HepG2 (cell line): ENCODE measurements around the gene SIDT1. TPM values are rescaled to one million over a fixed set of nuclear protein-coding genes. Genes with fewer than 3 reads are reported as not detected.

ENCODE experiments used
- AHR ChIP-seq: IDR thresholded peaks from 2 replicates; pipeline ENCODE4 v1.6.1; 2018; ENCODE audit warnings: missing genetic modification reagents, missing compliant biosample characterization
- ELF3 ChIP-seq: IDR thresholded peaks from 2 replicates; pipeline ENCODE4 v1.6.1; 2016; ENCODE audit warnings: missing genetic modification reagents, missing compliant biosample characterization
- REPIN1 ChIP-seq: sonication (generic); formaldehyde crosslinking; IDR thresholded peaks from 2 replicates; pipeline ENCODE4 v1.8.0; 2022; ENCODE audit warnings: missing genetic modification reagents, low read depth, mild to moderate bottlenecking, borderline replicate concordance
- RFX3 ChIP-seq: IDR thresholded peaks from 2 replicates; pipeline ENCODE4 v1.6.1; 2016; ENCODE audit warnings: missing biosample characterization, missing genetic modification reagents
- SATB2 ChIP-seq: sonication (generic); formaldehyde crosslinking; IDR thresholded peaks from 2 replicates; pipeline ENCODE4 v1.5.0; 2020; ENCODE audit warnings: missing genetic modification reagents
- YEATS2 ChIP-seq: sonication (generic); formaldehyde crosslinking; IDR thresholded peaks from 2 replicates; pipeline ENCODE4 v1.4.0; 2020; ENCODE audit warnings: missing genetic modification reagents, borderline replicate concordance
- polyA plus RNA-seq, 8 experiments: library from polyadenylated mRNA; depleted of rRNA in 3 of 8; stranded (reverse) in 7 of 8; unstranded in 1 of 8; fragments of >200 nt; fragmentation: Illumina TruSeq in 4 of 8; extraction: Trizol in 4 of 8; gene quantifications; 2 replicates each; pipeline versions ENCODE4 v1.2.1 to v1.2.3, GENCODE V29; 2011 to 2016; ENCODE audit warnings: low read depth in 4 of 8, missing spikeins in 1 of 8, mixed read lengths in 1 of 8; ENCODE audit not compliant: insufficient read depth in 1 of 8
- total RNA-seq, 5 experiments: library from RNA; depleted of rRNA; stranded (reverse); fragments of >200 nt; fragmentation: Illumina TruSeq; extraction: Trizol; gene quantifications; 2 replicates each; pipeline ENCODE4 v1.2.3, GENCODE V29; 2016; ENCODE audit warnings: low read depth in 1 of 5
- TF ChIP-seq, protein P1 (sequence below): sonication (generic); formaldehyde crosslinking; IDR thresholded peaks from 2 replicates; pipeline ENCODE4 v1.4.0; 2020; ENCODE audit warnings: missing genetic modification reagents
- TF ChIP-seq, protein P2 (sequence below): sonication (generic); formaldehyde crosslinking; IDR thresholded peaks from 2 replicates; pipeline ENCODE4 v1.5.1; 2020; ENCODE audit warnings: mild to moderate bottlenecking, missing genetic modification reagents, moderate library complexity
- TF ChIP-seq, protein P3 (sequence below): sonication (generic); formaldehyde crosslinking; IDR thresholded peaks from 2 replicates; pipeline ENCODE4 v1.4.0; 2020; ENCODE audit warnings: missing genetic modification reagents
- TF ChIP-seq, protein P4 (sequence below): sonication (generic); formaldehyde crosslinking; IDR thresholded peaks from 2 replicates; pipeline ENCODE4 v1.8.0; 2022; ENCODE audit warnings: mild to moderate bottlenecking, missing genetic modification reagents, moderate library complexity
- TF ChIP-seq, protein P5 (sequence below): sonication (generic); formaldehyde crosslinking; IDR thresholded peaks from 2 replicates; pipeline ENCODE4 v1.4.0; 2020; ENCODE audit warnings: missing genetic modification reagents, borderline replicate concordance
- TF ChIP-seq, protein P6 (sequence below): sonication (generic); formaldehyde crosslinking; IDR thresholded peaks from 2 replicates; pipeline ENCODE4 v1.4.0; 2020; ENCODE audit warnings: missing genetic modification reagents

Gene SIDT1
- total and polyA plus RNA-seq, 2 of the 13 experiments (the other 11 are each of a cell fraction or from before 2014, with no cell fraction given): 0.07 TPM

DNA sequence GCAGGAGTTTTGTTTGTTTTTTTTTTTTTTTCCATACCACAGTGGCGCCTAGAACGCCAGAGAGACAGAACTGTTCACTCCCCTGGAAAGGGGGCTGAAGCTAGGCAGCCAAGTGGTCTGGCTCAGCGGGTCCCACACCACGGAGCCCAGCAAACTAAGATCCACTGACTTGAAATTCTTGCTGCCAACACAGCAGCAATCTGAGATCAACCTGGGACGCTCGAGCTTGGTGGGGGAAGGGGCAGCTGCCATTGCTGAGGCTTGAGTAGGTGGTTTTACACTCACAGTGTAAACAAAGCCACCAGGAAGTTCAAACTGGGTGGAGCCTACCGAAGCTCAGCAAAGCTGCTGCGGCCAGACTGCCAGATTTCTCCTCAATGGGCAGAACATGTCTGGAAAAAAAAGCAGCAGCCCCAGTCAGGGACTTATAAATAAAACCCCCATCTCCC lies 47.2 kb upstream of the SIDT1 start (continued):
- TF ChIP-seq, protein P1, sequence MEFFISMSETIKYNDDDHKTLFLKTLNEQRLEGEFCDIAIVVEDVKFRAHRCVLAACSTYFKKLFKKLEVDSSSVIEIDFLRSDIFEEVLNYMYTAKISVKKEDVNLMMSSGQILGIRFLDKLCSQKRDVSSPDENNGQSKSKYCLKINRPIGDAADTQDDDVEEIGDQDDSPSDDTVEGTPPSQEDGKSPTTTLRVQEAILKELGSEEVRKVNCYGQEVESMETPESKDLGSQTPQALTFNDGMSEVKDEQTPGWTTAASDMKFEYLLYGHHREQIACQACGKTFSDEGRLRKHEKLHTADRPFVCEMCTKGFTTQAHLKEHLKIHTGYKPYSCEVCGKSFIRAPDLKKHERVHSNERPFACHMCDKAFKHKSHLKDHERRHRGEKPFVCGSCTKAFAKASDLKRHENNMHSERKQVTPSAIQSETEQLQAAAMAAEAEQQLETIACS (CRISPR knock-in tag): no peak
- TF ChIP-seq, protein P2, sequence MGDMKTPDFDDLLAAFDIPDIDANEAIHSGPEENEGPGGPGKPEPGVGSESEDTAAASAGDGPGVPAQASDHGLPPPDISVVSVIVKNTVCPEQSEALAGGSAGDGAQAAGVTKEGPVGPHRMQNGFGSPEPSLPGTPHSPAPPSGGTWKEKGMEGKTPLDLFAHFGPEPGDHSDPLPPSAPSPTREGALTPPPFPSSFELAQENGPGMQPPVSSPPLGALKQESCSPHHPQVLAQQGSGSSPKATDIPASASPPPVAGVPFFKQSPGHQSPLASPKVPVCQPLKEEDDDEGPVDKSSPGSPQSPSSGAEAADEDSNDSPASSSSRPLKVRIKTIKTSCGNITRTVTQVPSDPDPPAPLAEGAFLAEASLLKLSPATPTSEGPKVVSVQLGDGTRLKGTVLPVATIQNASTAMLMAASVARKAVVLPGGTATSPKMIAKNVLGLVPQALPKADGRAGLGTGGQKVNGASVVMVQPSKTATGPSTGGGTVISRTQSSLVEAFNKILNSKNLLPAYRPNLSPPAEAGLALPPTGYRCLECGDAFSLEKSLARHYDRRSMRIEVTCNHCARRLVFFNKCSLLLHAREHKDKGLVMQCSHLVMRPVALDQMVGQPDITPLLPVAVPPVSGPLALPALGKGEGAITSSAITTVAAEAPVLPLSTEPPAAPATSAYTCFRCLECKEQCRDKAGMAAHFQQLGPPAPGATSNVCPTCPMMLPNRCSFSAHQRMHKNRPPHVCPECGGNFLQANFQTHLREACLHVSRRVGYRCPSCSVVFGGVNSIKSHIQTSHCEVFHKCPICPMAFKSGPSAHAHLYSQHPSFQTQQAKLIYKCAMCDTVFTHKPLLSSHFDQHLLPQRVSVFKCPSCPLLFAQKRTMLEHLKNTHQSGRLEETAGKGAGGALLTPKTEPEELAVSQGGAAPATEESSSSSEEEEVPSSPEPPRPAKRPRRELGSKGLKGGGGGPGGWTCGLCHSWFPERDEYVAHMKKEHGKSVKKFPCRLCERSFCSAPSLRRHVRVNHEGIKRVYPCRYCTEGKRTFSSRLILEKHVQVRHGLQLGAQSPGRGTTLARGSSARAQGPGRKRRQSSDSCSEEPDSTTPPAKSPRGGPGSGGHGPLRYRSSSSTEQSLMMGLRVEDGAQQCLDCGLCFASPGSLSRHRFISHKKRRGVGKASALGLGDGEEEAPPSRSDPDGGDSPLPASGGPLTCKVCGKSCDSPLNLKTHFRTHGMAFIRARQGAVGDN (CRISPR knock-in tag): peak; percentile 39; the same call in 1 of the 2 replicates
- TF ChIP-seq, protein P3, sequence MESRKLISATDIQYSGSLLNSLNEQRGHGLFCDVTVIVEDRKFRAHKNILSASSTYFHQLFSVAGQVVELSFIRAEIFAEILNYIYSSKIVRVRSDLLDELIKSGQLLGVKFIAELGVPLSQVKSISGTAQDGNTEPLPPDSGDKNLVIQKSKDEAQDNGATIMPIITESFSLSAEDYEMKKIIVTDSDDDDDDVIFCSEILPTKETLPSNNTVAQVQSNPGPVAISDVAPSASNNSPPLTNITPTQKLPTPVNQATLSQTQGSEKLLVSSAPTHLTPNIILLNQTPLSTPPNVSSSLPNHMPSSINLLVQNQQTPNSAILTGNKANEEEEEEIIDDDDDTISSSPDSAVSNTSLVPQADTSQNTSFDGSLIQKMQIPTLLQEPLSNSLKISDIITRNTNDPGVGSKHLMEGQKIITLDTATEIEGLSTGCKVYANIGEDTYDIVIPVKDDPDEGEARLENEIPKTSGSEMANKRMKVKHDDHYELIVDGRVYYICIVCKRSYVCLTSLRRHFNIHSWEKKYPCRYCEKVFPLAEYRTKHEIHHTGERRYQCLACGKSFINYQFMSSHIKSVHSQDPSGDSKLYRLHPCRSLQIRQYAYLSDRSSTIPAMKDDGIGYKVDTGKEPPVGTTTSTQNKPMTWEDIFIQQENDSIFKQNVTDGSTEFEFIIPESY (CRISPR knock-in tag): peak; percentile 79; the same call in 1 of the 2 replicates
- TF ChIP-seq RFX3 (no peak), REPIN1 (no peak), ELF3 (CRISPR knock-in tag) (peak; percentile 82), SATB2 (CRISPR knock-in tag) (no peak), YEATS2 (CRISPR knock-in tag) (0 out of 2 replicates have a peak, but pooled peaks have one; percentile 28), AHR (CRISPR knock-in tag) (no peak)
- TF ChIP-seq, protein P4, sequence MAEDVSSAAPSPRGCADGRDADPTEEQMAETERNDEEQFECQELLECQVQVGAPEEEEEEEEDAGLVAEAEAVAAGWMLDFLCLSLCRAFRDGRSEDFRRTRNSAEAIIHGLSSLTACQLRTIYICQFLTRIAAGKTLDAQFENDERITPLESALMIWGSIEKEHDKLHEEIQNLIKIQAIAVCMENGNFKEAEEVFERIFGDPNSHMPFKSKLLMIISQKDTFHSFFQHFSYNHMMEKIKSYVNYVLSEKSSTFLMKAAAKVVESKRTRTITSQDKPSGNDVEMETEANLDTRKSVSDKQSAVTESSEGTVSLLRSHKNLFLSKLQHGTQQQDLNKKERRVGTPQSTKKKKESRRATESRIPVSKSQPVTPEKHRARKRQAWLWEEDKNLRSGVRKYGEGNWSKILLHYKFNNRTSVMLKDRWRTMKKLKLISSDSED (CRISPR knock-in tag): no peak
- TF ChIP-seq, protein P5, sequence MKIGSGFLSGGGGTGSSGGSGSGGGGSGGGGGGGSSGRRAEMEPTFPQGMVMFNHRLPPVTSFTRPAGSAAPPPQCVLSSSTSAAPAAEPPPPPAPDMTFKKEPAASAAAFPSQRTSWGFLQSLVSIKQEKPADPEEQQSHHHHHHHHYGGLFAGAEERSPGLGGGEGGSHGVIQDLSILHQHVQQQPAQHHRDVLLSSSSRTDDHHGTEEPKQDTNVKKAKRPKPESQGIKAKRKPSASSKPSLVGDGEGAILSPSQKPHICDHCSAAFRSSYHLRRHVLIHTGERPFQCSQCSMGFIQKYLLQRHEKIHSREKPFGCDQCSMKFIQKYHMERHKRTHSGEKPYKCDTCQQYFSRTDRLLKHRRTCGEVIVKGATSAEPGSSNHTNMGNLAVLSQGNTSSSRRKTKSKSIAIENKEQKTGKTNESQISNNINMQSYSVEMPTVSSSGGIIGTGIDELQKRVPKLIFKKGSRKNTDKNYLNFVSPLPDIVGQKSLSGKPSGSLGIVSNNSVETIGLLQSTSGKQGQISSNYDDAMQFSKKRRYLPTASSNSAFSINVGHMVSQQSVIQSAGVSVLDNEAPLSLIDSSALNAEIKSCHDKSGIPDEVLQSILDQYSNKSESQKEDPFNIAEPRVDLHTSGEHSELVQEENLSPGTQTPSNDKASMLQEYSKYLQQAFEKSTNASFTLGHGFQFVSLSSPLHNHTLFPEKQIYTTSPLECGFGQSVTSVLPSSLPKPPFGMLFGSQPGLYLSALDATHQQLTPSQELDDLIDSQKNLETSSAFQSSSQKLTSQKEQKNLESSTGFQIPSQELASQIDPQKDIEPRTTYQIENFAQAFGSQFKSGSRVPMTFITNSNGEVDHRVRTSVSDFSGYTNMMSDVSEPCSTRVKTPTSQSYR (CRISPR knock-in tag): peak; percentile 59; the same call in 1 of the 2 replicates
- TF ChIP-seq, protein P6, sequence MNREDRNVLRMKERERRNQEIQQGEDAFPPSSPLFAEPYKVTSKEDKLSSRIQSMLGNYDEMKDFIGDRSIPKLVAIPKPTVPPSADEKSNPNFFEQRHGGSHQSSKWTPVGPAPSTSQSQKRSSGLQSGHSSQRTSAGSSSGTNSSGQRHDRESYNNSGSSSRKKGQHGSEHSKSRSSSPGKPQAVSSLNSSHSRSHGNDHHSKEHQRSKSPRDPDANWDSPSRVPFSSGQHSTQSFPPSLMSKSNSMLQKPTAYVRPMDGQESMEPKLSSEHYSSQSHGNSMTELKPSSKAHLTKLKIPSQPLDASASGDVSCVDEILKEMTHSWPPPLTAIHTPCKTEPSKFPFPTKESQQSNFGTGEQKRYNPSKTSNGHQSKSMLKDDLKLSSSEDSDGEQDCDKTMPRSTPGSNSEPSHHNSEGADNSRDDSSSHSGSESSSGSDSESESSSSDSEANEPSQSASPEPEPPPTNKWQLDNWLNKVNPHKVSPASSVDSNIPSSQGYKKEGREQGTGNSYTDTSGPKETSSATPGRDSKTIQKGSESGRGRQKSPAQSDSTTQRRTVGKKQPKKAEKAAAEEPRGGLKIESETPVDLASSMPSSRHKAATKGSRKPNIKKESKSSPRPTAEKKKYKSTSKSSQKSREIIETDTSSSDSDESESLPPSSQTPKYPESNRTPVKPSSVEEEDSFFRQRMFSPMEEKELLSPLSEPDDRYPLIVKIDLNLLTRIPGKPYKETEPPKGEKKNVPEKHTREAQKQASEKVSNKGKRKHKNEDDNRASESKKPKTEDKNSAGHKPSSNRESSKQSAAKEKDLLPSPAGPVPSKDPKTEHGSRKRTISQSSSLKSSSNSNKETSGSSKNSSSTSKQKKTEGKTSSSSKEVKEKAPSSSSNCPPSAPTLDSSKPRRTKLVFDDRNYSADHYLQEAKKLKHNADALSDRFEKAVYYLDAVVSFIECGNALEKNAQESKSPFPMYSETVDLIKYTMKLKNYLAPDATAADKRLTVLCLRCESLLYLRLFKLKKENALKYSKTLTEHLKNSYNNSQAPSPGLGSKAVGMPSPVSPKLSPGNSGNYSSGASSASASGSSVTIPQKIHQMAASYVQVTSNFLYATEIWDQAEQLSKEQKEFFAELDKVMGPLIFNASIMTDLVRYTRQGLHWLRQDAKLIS (CRISPR knock-in tag): no peak
- TF ChIP-seq, all 625 proteins: peak for 18
